ENCODE results near the gene NAA20.
"Not testable (repeated sequence)": the region's sequence is repeated elsewhere in the genome, so short reads cannot be mapped to it uniquely, and the experiment has no call there.

- not testable (repeated sequence) for TF ChIP-seq CTCF (IDR thresholded peaks at IDR 0.05; ENCODE audit: insufficient read depth, low read length, poor library complexity, severe bottlenecking); EZH2phosphoT487 (conservative IDR thresholded peaks at IDR 0.05; ENCODE audit: low read length)
These were observed 13.2 kb upstream of the NAA20 start for GRCh38 chr20:20003955-20004322.

Data from SU-DHL-6 (cell line).